ENCODE results near the gene AOX1.
"Not testable (repeated sequence)": the region's sequence is repeated elsewhere in the genome, so short reads cannot be mapped to it uniquely, and the experiment has no call there.

AOX1 gene

GRCh38 chr2:200585730-200586643 lies at the start of gene AOX1:
AOX1 (plus strand) TSS chr2:200586014; CDS start chr2:200586109, 95 bp downstream.
- peak; percentile 63 for DNase-seq

DNA sequence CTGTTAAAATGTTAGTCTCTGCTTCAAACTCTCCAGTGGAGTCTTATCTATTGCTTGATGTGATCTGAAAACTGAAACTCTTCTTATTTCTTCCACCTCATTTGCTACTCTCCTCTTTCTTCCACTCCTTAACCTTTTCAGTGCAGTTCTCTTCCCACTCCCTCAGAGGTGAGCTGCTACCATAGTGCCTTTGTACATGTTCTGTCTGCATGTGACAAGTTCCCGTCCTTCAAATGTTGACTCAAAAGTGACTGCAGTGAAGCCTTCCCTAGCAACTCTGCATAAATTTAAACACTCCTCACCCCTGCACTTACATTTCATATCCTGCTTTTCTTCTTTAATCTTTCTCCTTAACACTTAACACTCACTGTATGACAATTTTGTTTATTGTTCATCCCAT lies 47.7 kb upstream of the AOX1 start:
- DNase-seq, result no peak

GRCh38 chr2:200540793-200541192 lies 45.0 kb upstream of the AOX1 start:
- no peak for DNase-seq

DNA sequence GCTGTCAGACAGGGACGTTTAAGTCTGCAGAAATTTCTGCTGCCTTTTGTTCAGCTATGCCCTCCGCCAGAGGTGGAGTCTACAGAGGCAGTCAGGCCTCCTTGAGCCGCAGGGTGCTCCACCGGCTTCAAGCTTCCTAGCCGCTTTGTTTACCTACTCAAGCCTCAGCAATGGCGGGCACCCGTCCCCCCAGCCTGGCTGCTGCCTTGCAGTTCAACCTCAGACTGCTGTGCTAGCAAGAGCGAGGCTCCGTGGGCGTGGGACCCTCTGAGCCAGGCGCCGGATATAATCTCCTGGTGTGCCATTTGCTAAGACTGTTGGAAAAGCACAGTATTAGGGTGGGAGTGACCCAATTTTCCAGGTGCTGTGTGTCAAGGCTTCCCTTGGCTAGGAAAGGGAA lies 19.2 kb upstream of the AOX1 start:
- DNase-seq, result not testable (repeated sequence)

DNA sequence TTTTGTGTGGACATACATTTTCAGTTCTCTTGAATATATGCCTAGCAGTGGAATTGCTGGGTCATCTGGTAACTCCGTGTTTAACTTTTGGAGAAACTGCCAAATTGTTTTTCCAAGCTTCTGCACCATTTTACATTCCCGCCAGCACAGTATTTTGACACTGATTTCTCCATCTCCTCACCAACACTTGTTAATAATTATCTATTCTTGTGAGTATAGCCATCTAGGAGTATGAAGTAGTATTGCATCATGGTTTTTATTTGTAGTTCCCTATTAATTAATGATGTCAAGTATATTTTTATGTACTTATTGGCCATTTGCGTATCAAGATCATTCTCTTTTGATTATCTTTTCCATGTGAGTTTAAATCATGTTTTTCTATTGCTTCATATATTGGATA lies 17.9 kb upstream of the AOX1 start:
- no peak for DNase-seq

DNA sequence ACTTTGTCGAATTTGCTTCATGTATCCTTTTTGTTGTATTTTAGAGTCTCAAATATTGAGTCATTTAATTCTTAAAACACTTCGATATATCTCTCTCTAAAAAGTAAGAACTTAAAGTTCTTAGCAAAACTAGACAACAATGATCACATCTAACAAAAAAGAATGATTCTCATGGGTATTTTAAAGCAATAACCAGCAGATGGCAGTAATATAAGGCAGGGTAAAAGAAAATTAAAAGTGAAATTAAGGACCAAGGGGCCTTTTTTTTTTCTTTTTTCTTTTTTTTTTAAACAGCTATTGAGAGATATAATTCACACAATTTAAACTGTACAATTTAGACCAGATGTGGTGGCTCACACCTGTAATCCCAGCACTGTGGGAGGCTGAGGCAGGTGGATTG lies 9.9 kb upstream of the AOX1 start:
- DNase-seq, result no peak

DNA sequence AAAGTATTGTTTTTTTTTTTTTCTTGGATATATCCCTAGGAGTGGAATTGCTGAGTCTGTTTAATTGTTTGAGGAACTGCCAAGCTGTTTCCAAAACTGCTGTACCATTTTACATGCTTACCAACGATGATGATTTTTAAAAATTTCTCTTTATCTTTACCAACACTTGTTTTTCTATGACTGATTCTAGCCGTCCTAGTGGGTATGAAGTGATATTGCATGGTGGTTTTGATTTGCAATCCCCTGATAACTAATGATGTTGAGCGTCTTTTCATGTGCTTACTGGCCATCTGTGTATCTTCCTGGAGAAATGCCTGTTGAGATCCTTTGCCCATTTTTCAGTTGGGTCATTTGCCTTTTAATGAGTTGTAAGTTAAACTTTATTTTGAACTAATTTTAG lies 8.8 kb upstream of the AOX1 start:
- DNase-seq, result no peak

GRCh38 chr2:200578778-200579177 lies 7.0 kb upstream of the AOX1 start:
- no peak for DNase-seq

DNA sequence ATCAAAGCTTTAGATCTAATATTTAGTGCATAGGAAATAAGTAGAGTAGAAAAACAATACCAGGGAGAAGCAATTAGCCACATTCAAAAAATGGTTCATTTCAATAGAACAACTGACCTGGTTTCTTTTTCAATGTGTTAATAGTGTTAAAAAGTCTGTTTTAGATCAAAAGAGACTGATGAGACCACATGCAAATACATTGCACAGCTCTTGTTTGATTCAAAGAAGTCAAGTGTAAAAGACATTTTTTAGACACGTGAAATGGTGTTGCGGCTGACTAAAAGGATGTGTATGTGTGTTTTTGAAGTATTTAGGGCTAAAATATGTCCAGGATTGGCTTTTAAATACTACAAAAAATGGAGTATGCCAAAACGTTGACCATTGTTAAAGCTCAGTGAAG lies 1.2 kb upstream of the AOX1 start:
- DNase-seq, result no peak

- no peak for DNase-seq
These were observed 479 bp upstream of the AOX1 start for GRCh38 chr2:200585340-200585729.

DNA sequence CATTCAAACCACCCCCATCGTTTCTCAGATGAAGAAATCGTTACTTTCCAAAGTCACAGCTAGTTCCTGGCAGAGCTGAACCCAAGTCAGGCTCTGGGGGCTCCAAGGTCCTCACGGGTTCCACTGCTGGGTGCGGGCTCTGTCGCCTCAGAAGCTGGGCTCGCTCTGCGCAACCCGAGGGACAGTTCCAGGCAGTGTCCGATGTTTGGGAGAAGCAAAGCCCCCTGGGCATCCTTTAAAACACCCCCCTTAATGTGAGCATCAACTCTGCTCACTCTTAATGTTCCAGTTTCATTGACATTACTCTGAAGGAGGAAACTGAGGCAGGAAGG lies 796 bp downstream of the AOX1 start:
- no peak for DNase-seq

DNA sequence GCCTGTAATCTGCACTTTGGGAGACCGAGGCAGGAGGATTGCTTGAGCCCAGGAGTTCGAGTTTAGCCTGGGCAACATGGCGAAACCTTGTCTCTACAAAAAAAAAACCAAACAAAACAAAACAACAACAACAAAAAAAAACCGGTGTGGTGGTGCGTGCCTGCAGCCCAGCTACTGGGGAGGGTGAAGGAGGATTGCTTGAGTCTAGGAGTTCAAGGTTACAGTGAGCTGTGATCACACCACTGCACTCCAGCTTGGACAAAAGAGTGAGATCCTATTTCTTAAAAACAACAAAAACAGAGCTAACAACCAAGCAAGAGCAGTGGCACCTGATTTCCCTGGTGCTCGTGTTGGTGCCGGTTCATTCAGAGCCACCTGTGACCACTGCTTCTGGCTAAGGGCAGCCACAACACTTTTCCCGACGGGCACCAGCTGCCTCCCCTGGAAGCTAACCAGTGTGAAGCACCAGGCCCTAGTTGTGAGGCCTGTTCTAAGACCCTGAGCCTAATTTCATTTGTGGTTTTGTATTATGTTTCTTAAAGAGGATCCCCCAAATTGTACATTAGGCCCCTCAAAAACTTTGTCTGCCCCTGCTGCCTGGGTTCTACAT lies 1.3 kb downstream of the AOX1 start:
- DNase-seq, result no peak

- no peak for DNase-seq
These were observed 2.4 kb downstream of the AOX1 start for GRCh38 chr2:200588076-200588678.

DNA sequence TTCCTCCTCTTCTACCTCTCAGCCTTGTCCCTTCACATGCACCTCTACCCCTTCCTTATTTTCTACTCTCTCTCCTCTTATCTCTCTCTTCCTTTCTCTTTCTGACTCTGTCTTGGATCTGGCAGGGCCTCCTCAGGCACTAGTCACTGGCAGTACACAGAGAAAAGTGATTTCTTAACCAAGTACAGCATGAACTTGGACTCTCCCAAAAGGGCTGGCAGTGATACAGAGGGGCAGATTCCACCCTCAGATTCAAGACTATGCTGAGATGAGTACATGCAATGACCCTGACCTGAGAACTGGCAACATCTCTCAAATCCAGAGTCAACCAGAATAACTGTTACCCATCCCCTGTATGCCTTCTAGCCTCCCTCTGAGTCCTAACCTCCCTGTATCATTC lies 4.3 kb downstream of the AOX1 start:
- DNase-seq, result no peak

- no peak for DNase-seq
These were observed 5.5 kb downstream of the AOX1 start for GRCh38 chr2:200591308-200591707.

DNA sequence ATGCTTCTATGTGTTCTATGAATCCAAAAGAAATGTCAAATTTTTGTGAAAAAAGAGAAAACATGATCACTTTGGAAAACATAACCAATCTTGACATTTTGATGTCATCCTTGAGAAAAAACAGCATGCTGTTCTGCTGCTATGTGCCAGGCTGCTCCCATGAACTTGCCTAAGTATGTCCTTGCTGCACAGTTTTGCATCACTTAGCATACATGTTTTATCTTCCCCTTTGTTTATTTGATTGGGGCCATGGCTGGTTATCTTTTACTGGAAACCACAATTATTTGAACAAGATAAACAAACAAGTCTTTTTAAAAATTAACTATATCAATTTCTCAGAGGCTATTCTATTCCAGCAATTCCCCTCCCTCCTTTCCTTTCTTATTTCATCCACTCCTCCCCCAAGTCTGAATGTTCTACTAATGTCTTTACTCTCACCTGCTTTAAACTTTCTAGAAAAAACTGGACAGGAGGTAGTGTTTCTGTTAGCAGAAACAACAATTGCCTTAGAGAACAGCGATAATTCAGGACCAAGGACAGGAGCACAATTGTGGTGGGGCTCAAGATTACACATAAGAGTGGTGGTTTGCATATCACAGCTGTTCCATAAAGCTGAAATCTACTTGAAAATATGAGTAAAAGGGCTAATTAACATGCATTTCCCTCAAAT lies 6.7 kb downstream of the AOX1 start:
- DNase-seq, result no peak

DNA sequence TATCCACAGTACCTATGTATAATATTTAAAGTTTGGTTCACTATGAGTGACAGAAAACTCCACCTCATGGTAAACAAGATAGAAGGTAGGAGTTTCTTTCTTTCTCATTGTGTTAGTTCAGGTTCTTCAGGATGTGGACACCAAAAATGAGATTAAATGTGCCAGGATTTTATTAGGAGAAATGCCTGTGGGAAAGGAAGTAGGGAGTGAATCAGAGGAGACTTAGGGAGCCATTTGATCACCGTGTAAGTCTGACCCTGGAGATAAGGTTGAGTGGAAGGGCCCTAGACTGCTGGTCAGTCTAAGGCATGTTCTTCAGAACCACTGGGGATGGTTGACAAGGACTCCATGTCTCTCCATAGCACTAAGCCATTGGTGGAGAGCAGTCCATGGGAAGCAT lies 8.1 kb downstream of the AOX1 start:
- DNase-seq, result no peak

- no peak for DNase-seq
These were observed 10.1 kb downstream of the AOX1 start for GRCh38 chr2:200595913-200596312.

DNA sequence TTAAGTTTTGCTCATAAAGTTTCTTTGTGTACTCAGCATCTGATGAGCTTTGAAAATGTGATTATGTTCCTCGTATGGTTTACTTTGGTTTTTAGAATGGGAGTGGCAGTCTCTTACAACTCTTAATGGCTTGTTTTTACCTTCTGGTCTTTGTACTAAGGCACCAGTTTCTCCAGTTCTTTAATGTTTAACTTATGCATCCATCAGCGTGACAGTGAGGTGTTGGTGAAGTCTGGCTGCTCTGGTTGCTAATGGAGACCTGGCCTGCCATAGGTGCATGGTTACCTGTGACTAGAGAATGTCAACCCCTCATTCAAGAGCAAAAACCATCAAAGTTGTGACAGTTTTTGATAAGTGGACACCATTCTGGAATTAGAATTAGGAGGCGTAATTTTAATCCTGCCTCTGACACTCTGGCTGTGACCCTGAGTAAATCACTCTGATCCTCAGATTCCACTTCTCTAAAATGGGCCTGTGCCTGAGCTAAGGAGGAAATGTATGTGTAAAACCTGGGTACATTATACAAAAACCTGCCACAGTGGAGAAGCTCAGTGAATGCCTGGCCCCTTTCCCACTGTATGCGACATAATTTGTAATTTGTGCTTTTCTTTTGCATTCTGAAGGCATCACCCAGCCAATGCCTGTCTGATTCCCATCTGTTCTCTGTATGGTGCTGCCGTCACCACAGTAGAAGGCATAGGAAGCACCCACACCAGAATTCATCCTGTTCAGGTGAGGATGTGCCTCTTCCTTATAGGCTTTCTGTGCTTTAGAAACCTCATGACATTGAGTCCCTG lies 11.2 kb downstream of the AOX1 start:
- DNase-seq, result no peak

DNA sequence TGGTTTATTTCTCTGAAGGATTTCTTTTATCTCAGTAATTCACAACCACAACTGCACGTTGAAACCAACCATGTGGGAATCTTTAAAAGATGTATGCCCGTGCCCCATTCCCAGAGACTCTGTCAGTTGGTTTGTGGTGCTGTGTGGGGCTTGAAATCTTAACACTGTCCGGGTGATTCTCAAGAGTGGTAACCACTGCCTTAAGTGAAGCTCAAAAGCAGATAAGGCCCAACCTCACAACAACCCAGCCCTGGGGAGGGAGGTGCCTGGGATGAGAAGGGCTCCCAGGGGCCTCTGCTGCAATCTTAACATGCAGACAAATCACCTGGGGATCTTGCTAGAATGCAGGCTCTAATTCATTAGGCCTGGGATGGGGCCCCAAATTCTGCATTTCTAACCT lies 13.4 kb downstream of the AOX1 start:
- DNase-seq, result no peak

DNA sequence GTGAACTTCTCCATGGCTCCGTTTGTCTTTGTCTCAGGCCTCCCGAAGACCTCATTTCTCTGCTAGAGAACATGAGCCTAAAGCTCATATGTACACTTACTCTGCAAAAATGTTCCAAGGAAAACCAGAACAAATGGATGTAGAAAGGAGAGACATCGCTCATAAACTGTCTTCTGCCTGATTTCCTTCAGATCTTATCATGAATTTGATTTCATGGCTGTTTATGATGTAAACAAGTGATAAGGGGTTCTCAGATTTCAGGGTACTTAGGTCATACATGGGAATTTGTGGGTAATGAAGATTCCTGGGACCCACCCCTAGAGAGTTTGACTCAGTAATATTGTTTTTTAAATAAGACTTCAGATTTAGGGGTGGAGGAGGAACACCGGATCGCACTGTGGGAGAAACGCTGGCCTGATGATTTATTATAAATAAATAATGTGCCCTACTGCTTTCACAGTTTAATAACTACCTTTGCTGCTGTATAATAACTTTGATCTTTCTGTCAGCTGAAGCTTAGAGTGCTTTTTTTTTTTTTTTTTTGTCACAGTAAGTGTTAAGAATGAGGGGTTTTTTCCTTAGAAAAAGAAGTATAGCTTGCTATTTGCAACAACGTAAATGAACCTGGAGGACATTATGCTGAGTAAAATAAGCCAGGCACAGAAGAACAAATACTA lies 14.9 kb downstream of the AOX1 start:
- DNase-seq, result no peak

DNA sequence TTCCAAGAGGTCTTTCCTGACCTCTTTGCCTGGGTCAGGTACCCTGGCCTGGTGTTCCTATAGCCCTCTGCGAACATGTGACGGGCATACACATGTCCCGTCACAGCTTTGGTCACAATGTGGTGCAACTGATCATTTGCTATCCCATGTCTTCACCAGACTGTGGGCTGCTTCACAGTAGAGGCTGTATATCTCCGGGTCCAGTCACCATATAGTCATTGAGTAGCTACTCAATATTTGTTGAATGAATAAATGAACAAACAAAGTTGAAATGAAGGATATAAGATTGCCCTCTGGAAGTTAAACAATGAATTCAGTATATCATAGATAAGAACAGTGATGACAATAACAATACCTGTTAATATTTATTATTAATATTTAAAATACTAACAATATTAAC lies 16.8 kb downstream of the AOX1 start:
- DNase-seq, result no peak
